NCI-H524 treated with DMSO at 0.1 percent for 48 hours (cell line): ENCODE measurements around the gene PTMA.
"Not testable (repeated sequence)": the region's sequence is repeated elsewhere in the genome, so short reads cannot be mapped to it uniquely, and the experiment has no call there.

Experiments used
- DNase-seq: peaks from one replicate; lab custom pipeline; 2025; lab: John Stamatoyannopoulos, UW

The PTMA gene

DNA sequence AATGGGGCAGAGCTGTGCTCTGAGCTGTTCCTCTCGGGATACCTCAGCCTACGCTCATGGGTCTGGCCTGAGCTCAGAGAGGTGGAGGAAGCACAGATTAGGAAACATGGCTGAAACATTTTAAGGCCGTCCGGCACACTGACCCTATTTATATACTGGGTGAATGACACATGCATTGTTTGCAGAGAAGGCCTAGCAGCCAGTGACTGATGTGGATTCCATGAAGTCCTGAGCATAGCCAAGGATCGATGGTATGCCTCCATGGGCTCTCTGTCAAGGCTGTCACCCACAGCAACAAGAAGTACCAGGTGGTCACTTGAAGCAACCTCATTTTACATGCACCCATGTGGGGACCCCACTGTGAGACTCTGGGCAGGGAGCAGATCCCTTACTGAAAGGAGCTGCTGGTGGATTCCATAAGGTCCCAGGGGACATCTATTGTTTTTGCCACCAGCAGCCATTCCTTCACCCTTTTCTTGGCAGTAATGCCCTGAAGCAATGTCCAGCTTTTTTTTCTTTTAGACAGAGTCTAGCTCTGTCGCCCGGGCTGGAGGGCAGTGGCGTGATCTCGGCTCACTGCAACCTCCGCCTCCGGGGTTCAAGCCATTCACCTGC is 8.4 kb downstream of the PTMA start:
- no peak for DNase-seq

DNA sequence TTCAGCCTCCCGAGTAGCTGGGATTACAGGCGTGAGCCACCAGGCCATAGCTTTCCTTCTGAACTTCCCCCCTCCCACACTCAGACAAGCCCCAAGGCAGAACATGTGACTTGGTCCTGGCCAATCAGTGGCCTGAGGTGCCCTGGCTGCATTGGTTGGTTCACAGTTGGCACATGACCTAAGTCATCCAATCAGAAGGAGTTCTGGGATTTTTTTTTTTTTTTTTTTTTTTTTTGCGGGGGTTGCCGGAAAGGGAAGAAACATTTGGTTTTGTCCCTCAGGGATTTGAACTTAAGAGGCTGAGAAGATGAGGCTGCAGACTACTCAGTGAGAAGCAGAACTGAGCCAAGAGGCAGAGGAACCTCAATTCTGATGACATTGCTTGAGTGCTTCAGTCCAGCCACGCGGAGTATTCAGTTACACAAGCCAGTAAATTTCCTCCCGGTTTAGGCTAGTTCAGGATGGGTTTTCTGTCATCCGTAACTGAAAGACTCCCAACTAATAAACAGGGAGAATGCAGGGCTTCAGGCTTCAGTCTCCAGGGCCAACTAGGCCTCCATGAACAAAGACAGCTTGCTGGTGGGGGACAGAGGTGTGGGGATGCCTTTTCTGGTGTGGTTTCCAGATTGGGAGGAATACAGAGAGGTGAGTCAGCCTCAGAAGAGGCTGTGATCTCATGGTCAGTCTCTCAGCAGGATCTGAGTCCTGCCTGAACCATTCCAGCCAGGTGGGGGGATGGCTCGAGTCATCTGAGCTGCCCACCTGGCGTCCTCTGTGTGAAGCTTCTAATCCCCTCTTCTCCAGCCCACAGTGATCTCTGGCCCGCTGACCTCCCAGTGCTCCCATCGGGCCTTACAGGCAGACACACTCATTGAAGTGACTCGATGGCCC is 9.2 kb downstream of the PTMA start:
- DNase-seq = no peak

DNA sequence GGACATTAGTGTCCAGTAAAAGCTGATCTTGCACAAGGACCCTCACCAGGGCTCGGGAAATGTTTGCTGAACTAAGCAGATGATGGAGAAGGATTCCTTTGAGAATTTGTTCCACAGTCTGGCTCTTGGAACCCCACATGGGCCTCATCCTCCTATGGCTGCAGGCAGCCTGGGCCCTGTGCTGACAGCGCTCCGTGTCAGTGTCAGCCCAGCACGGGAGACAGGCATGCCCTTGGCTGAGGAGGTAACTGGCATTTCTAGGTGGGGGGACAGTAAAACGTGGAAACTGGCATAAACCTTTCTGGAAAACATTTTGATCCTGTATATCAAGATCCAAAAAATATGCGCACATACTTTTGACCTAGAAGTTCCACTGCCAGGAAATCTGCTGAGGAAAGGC is 10.5 kb downstream of the PTMA start:
- no peak for DNase-seq

DNA sequence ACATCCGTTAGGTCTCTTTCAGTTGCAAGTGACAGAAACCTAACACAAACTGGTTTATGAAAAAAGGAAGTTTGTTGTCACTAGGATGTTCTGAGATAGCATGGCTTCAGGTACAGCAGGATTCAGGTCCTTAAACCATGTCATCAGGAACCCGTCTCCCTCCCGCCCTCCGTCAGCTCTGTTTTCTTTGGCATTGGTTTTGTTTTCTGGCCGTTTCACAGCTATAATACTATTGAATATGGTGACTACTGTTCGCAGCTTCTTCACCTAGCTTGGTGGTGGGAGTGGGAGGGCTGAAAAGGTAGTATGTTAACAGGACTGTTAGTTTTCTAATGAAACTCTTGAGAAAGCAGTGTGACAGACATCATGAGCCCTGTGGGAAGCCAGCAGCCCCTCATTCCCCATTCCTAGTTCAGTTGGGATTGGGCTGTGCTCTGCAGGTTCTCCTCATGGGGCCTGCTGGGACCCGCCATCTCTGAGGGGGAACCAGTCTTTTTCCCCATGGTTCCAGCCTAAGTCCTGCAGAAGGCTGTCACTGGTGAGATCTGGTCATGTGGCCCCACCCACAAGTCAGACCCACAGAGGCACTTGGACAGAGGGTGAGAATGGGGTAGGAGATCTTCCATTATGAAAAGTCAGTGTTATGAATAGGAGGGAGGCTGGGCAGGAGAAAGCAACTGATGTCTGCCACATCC is 12.1 kb downstream of the PTMA start:
- DNase-seq = no peak

DNA sequence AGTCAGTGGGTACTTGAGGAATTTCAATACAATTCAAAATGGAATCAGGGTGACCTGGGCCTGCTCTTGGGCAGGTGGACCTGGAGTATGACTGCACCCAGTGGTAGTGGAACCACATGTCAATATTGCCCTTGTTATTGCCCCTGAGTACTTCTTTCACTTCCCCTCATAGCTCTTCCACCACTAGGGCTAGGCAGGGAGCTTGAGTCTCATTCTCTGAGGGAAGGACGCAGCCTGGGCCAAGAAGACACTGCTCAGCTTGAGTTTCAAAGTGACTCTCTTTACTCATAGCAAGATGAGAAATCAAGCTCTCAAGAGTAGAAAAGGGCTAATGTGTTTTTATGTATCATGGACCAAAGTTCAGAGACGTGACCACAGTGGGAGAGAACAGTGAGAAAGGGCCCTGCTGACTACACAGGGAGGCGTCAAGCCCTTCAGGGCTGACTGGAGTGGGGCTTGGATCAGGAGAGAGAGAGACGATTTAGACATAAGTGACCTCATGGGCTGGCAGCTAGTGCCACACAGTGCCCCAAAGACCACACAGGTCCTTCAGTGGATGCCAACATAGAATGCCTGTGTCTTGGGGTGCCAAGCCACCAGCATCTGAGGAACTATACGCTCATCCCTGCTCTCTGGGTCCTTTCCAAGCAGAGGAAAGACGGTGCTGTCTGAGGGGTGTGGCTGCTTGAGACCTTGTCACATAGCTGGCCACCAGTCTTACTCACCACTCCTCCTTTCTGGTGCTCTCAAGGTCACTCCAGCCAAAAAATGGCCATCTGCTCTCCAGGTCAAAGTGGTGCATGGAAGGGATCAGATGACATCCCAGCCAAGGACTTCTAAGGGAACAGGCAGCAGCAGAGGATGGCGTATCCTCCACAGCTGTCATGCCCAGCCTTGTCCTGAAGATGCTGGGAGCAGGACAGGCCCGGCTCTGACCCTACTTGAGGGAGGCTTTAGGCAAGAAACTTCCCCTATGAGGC is 13.0 kb downstream of the PTMA start:
- DNase-seq = no peak

DNA sequence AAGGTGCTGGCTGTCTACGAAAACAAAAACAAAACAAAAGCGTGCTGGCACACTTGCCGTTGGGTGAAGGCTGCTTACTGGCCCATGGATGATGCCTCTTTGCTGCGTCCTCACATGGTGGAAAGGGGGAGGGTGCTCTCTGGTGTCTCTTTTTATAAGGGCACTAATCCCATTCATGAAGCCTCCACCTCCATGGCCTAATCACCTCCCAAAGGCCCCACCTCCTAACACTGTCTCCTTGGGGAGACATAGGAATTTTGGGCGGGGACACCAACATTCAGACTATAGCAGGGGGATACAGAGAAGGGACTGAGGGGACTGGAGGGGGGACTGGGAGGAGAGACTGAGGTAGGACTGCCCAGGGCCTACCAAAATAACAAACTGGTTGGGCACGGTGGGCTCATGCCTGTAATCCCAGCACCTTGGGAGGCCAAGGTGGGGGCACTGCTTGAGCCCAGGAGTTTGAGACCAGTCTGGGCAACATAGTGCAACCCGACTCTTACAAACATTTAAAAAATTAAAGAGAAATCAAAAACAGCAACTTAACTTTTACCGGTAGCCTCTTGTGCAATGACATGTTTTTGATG is 14.5 kb downstream of the PTMA start:
- no peak for DNase-seq

DNA sequence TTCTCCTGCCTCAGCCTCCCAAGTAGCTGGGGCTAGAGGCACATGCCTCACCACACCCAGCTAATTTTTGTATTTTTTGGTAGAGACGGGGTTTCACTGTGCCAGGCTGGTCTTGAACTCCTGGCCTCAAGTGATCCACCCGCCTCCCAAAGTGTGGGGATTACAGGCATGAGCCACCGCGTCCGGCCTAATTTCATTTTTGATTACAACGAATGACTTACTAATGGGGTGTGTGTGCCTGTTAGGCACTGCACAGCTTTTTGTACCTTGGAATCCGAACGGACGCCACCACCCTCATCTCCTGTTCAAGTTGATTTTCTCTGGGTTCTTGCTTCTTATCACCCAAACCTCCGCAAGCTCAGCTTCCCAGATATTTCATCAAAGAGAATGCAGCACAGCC is 17.2 kb downstream of the PTMA start:
- no peak for DNase-seq

DNA sequence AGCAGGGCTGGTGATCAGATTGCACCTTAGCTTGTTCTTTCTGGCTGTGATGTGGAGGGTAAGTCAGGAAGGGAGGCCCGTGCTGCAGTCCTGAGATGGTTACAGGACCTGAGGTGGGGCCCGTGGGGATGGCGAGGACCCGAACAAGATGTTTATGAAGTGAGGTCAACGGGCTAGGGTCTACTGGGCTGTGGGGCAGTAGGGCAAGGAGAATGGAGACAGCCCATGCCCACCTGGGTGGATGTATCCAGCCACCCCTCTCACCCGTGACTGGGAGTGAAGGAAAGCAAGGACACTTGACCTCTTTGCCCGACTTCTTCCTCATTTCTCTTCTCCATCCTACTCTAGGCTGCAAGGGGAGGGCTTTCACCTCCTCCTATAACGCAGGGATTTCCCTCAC is 18.0 kb downstream of the PTMA start:
- no peak for DNase-seq

DNA sequence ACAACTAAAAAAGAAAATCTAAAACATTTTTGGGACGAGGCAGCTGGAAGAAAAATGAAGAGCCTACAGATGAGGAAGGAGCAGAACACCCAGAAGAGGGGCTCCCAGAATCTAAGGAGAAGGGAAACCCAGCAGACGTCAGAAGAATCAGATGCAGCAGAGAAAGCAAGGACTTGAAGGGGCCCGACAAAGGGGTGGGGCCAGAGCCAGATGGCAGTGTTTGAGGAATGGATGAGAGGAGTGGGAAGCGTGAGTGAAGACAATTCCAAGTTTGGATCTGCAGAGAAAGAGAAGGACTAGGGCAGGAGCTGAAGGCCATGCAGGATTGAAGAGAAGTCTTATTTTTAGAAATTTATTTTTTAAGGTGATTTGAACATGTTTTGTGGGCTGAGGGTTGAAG is 19.3 kb downstream of the PTMA start:
- DNase-seq = no peak

DNA sequence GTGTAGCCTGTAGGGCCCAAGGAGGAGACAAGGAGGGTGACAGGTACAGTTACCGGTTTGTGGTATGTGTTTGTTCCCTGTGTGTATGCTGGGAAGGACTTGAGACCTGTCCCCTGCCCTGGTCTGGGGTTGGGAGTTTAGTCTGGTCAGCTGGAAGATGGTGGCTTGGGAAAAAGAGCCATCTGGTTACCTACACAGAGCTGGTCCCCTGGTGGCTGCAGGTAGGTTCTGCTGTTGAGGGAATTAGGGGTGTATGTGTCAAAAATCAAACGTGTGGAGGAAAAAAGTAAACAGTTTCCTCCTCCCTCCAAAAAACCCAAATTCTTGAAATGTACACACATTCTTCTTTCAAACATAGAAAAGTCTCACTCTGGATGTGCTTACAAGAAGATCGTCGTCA is 24.3 kb downstream of the PTMA start:
- no peak for DNase-seq

DNA sequence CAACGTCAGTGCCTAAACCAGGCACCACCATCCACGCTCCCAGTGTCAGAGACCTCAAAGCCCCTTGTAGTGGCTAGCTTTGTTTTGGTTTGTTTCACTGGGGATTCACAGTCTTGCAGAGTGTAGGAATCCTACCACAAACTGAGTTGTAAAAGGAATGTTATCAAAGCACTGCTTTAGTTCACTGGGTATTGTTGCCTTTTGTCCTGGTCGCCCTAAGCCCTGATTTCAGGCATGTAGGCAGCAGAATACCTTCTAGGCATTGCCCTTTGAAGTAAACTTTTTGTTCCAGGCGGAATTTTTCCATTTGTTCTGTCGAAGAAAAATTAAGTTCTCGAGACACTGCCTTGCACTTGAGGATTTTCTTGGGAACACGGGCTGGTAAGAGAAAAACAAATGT is 29.4 kb downstream of the PTMA start:
- no peak for DNase-seq

DNA sequence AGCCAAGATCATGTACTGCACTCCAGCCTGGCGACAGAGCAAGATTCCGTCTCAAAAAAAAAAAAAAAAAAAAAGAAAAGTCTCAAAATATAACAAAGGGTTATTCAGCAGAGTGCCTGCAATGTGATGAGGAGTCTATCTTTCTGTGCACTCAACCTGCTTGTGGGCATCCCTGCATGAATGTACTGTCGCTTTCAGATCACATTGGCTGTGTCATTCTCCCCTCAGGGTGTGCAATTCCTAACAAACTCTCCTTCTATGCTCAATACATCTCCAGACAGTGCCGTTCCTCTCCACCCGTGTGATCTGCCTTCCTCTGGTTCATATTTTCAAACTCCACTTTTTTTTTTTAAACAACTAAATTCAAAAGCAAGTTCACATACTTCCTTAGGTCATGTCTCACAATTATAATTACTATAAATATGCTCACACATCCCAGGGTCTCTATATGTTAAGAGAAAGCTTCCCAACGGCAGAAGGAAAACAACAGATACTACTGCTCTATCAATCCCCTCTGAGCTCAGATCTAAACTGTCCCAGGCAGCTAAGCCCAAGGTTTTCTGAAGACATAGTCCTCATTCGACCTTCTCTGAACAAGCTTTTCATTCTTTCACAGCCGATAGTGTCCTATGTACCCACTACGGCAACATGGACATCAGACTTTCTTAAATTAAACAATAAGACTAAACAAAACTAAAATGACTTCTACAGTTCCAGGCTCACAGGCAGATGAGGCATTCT is 35.2 kb downstream of the PTMA start:
- DNase-seq = no peak

DNA sequence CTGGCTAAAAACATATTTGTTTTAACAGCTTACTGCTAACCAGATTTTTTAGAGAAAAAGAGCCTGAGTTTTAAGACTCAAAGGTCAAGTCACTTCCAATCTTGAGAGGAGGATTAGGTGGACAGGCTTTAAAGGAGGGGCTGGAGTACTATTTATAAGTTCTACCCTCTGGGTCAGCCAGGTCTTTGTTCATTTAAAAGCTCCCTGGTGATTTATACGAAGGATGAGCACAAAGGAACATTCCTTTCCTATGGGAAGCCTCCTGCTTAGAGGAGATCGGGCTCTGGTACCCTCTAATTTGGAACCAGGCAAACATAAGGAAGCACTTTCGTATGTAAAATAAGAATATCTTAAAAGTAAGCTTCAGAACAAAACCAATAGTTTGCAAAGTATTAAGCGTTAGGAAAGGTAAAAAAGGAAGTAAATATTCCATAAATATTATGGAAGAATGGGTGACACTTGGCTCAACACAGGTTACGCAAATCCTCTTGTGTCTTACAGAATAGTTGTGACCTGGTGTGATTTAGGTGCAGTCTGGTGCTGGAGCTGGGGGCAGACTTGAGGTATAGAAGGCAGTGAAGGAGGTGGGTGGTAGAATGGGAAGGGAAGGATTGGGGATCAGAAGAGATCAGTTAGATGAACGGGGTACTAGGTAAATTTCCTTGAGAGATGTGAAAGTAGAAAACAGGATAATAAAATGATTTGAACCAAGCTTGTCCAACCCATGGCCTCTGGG is 37.1 kb downstream of the PTMA start:
- no peak for DNase-seq

DNA sequence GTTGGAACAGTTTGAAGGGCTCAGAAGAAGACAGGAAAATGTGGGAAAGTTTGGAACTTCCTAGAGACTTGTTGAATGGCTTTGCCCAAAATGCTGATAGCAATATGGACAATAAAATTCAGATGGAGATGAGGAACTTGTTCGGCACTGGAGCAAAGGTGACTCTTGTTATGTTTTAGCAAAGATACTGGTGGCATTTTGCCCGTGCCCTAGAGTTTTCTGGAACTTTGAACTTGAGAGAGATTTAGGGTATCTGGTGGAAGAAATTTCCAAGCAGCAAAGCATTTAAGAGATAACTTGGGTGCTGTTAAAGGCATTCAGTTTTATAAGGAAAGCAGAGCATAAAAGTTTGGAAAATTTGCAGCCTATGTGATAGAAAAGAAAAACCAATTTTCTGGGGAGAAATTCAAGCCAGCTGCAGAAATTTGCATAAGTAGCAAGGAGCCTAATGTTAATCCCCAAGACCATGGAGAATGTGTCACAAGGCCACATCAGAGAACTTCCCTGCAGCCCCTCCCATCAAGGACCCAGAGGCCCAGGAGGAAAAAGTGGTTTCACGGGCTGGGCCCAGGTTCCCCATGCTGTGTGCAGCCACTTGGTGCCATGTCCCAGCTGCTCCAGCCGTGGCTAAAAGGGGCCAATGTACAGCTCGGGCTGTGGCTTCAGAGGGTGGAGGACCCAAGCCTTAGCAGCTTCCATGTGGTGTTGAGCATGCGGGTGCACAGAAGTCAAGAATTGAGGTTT is 40.0 kb downstream of the PTMA start:
- not testable (repeated sequence) for DNase-seq

DNA sequence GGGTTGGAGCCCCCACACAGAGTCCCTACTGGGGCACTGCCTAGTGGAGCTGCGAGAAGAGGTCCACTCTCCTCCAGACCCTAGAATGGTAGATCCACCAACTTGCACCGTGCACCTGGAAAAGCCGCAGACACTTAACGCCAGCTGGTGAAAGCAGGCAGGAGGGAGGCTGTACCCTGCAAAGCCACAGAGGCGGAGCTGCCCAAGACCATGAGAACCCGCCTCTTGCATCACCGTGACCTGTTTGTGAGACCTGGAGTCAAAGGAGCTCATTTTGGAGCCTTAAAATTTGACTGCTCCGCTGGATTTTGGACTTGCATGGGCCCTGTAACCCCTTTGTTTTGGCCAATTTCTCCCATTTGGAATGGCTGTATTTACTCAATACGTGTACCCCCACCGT is 40.7 kb downstream of the PTMA start:
- not testable (repeated sequence) for DNase-seq

DNA sequence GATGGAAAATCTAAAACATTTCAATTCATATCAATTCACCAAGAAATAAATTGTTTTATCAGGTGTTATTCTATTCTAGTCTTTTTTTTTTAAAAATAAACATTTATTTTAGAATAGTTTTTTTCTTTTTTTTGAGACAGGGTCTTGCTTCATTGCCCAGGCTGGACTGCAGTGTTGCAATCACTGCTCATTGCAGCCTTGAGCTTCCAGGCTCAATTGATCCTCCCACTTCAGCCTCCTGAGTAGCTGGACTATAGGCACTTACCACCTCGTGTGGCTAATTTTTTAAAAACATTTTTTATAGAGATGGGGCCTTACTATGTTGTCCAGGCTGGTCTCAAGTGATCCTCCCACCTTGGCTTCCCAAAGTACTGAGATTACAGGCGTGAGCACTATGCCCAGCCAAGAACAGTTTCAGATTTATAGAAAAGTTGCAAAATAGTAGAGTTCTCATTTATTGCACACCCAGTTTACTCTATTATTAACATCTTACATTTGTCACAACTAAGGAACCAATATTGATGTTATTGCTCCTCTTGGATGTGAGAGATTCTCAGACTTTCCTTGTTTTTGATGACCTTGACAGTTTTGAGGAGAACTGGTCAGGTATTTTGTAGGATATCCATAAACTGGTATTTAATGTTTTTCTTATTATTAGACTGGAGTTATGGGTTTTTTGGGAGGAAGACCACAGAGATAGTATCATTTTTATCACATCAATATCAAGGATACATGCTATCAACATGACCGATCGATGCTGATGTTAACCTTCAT is 42.9 kb downstream of the PTMA start:
- DNase-seq = no peak

DNA sequence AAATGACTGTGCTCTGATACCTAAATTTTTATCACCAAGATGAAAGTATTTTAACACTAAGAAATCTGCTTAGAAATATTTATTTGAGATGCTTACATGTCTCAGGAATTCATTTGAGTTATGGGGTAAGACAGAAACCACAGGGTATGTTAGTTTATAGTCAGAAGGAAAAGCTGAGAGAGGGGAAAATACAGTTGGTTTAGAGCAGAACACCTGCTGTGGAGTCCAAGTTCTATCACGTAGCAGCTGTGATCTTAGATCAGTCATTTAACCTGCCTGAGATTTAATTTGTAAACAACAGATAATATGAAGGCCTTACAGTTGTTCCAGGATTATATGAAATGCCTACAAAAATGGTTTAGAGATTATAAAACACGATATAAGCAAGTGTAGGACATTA is 43.7 kb downstream of the PTMA start:
- no peak for DNase-seq

DNA sequence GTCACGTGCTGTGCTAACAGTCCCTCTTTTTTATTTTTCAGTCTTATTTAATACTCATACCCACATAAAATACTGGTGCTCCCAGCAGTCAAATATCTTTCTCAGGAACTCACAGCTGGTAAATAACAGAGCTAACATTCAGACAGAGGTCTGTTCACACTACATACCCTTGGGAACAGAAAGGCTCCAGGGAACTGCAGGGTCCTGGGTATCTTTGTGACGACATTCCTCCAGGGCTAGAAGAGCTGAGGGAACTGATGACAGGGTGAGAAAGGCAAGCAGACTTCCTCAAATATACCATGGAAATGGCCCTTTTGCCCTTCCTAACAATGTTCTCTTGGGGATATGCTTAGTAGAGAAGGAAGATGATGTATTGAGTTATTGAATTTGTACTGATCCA is 53.4 kb downstream of the PTMA start:
- no peak for DNase-seq
